ENCODE measurements around the gene RHEB. TPM values are rescaled to one million over a fixed set of nuclear protein-coding genes. Genes with fewer than 3 reads are reported as not detected.

RHEB gene
- total and polyA plus RNA-seq, 11 donors = 81.4 to 155 (median 106) TPM

DNA sequence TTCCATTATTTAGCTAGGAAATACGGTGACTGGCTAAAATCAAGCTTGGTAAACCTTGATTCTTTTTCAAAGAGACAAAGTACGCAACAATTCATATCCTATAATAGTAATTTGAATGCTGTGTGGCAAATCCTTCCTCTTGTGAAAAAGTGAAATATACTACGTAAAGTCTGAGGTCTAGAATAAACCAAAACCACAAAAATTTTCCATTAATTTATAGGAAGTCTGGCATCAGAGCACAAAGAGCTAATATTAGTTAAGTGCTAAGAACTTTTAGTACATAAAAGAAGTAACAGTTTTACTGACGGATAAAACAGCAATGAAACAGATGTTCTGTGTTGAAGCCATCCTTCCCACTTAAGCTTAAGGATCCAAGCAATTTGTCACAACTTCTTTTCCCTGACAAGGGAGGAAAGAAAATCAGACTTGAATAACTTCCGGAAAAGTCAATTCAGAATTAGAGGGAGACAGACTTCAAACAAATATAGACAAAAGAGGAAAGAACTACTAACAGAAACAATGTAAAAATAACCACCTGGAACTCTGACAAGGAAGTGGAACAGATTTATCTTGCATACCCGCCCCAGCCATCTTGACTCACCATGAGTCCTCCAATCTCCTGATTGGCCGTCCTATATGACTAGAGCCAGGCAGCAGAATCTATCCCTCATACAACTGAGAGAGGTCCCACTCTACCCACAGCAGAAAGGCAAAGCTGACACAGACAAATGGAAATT is 34.6 kb downstream of the RHEB start:
- intact Hi-C loops (cut with DNase I) = loop anchor here in 1 of 10 donors (5.0 kb wide), 1 partner anchor 32 kb away; the partner anchor contains the start of gene RHEB
- Histone ChIP-seq H3K4me1 (peaks cover 0 to 93% (median 40%) of the 10 kb centered on the region in 12 donors), H3K27me3 (no peaks in the 10 kb centered on the region), H3K9me3 (no peaks in the 10 kb centered on the region), H3K4me3 (no peak overlapping the region), H3K27ac (peak overlapping the region in 8 of 12 donors; percentile 7 to 67 (median 27)), H3K36me3 (peaks cover 0 to 93% (median 69%) of the 10 kb centered on the region in 9 donors)
- TF ChIP-seq CTCF (IDR thresholded peaks at IDR 0.05) (no peak), POLR2A (IDR thresholded peaks at IDR 0.05) (no peak)
- WGBS, 4 donors = 57 to 59% (median 58%) methylated on average over 7 of the region's 7 CpGs
- ATAC-seq (peak; percentile 37 to 75 (median 68)), DNase-seq (peak in 1 of 5 donors; percentile 45)

DNA sequence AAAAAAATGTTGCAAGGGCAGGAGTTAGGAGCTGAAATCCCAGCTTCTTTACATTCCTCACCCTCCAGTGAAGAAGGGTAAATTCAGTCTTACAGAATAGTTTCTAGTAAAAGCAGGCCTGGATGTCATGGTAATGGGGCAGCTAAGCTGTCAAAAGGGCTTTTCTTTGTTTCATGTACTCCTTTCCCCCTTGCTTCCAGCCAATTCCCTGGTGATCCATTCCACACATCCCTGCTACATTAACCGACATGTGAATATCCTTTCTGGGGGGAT is 36.0 kb downstream of the RHEB start:
- Histone ChIP-seq H3K4me1 (peaks cover 0 to 82% (median 27%) of the 10 kb centered on the region in 12 donors), H3K27ac (peak overlapping the region in 1 of 12 donors; percentile 59), H3K36me3 (peaks cover 0 to 88% (median 57%) of the 10 kb centered on the region in 9 donors), H3K4me3 (no peak overlapping the region), H3K27me3 (no peaks in the 10 kb centered on the region), H3K9me3 (no peaks in the 10 kb centered on the region)
- no peak for ATAC-seq
- TF ChIP-seq POLR2A (IDR thresholded peaks at IDR 0.05) (no peak), CTCF (IDR thresholded peaks at IDR 0.05) (no peak)
- no peak for DNase-seq
- intact Hi-C loops (cut with DNase I) = loop anchor here in 1 of 10 donors (5.0 kb wide), 1 partner anchor 34 kb away; the partner anchor contains the start of gene RHEB
- WGBS, 4 donors = 85 to 94% (median 87%) methylated on average over 1 of the region's 1 CpG

GRCh38 chr7:151482883-151483710 is 36.6 kb downstream of the RHEB start:
- WGBS, 4 donors = 80 to 90% (median 88%) methylated on average over 8 of the region's 8 CpGs
- intact Hi-C loops (cut with DNase I) = loop anchor here in 1 of 10 donors (5.0 kb wide), 1 partner anchor 34 kb away; the partner anchor contains the start of gene RHEB
- DNase-seq (no peak), ATAC-seq (no peak)
- Histone ChIP-seq H3K9me3 (no peaks in the 10 kb centered on the region), H3K4me1 (peaks cover 0 to 77% (median 25%) of the 10 kb centered on the region in 12 donors), H3K36me3 (peaks cover 0 to 83% (median 51%) of the 10 kb centered on the region in 9 donors), H3K27ac (peak overlapping the region in 3 of 12 donors; percentile 3 to 59 (median 5)), H3K27me3 (no peaks in the 10 kb centered on the region), H3K4me3 (no peak overlapping the region)
- TF ChIP-seq CTCF (IDR thresholded peaks at IDR 0.05) = no peak
- TF ChIP-seq POLR2A (IDR thresholded peaks at IDR 0.05) = no peak

Measured in heart left ventricle (tissue), 16 donors.